GM12865 (cell line): Measurements from ENCODE around the gene GPR83.

Experiments
- DNase-seq: peaks from one replicate; pipeline ENCODE4 v3.0.0; 2010; ENCODE audit warnings: low read depth
- H3K4me3 ChIP-seq: 2 replicates; pipeline ENCODE4 v1.5.1; 2011; ENCODE audit warnings: mild to moderate bottlenecking, low read depth, low read length, control low read depth
- TF ChIP-seq, protein P1 (sequence below): IDR thresholded peaks from 2 replicates; pipeline ENCODE4 v1.5.1; 2011; ENCODE audit warnings: low read length, control low read depth, low read depth, inconsistent platforms; ENCODE audit not compliant: insufficient read depth; ENCODE audit errors: missing control alignments

The GPR83 gene

DNA sequence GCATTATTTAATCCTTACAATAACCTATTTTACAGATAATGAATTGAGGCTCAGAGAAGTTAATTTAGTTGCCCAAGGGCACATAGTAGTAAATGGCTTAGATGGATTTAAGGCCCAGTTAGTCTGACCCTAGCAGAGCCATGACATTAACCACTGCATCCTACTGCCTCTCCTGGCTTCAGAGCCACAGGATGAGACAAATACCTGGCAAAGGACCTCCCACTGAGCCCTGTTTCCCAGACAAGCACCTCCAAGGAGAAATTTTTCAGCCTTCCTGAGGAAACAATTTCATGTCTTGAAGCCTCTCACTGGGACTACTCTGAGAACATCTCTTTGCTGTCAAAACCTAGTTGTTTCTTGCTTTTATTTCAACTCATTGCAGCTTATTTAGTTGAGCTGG lies 68.4 kb downstream of the GPR83 start:
- no peak for DNase-seq
- no peak overlapping the region for H3K4me3 ChIP-seq
- TF ChIP-seq, protein P1, sequence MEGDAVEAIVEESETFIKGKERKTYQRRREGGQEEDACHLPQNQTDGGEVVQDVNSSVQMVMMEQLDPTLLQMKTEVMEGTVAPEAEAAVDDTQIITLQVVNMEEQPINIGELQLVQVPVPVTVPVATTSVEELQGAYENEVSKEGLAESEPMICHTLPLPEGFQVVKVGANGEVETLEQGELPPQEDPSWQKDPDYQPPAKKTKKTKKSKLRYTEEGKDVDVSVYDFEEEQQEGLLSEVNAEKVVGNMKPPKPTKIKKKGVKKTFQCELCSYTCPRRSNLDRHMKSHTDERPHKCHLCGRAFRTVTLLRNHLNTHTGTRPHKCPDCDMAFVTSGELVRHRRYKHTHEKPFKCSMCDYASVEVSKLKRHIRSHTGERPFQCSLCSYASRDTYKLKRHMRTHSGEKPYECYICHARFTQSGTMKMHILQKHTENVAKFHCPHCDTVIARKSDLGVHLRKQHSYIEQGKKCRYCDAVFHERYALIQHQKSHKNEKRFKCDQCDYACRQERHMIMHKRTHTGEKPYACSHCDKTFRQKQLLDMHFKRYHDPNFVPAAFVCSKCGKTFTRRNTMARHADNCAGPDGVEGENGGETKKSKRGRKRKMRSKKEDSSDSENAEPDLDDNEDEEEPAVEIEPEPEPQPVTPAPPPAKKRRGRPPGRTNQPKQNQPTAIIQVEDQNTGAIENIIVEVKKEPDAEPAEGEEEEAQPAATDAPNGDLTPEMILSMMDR = no peak

DNA sequence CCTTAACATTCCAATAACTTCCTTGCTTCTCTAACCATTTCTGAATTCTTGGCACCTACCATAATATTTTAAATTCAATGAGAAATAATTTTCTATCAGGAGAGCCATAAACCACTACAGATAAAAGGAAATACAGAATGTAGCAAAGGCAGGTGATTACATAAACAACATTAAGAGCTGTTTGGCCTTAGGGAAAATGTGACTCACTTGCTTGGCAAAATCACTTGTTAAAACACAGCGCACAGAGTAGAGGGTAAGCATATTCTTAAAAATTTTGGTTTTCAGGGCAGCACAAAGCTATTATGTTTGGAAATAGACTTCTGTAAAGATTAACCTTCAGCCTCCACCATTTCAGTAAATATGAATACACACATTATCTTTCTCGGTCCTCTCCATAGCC lies 70.4 kb downstream of the GPR83 start:
- TF ChIP-seq, protein P1 = no peak
- no peak overlapping the region for H3K4me3 ChIP-seq
- DNase-seq = no peak

DNA sequence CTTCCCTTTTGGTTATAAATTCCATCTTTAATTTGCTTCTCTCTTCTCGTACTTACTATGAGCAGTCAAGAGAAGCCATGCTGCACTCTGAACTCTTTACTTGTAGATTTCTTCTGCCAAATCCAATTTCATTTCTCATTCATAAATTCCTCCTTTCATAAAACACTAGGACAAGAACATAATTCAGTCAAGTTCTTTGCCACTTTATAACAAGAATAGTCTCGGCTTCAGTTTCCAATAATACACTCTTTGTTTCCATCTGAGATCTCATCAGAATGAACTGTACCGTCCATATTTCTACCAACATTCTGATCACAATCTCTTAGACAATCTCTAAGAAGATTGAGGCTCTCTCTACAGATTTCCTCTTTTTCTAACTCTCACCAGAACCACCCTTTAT lies 71.7 kb downstream of the GPR83 start:
- DNase-seq = no peak
- TF ChIP-seq, protein P1 = no peak

DNA sequence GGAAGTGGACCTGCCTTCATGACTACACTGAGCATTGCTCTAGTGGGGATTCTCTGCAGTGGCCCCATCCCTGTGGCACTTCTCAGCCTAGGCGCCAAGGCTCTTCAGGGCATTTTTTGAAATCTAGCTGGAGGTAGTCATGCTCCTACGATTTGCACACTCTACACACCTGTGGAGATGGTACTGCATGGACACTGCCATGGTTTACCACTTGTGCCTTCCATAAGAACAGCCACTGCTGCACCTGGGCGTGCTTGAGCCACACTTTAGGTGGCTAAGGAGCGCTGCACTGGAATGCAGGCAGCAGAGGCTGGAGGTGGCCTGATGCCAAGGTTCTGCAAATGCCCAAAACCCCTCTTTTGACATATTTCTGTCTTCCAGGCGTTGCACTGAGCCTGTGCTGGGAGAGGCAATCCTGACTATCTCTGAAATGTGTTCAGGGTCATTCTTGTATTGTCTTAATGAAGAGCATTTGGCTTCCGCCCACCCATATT lies 72.6 kb downstream of the GPR83 start:
- H3K4me3 ChIP-seq = no peak overlapping the region
- TF ChIP-seq, protein P1 = no peak
- DNase-seq = no peak

More for the DNA sequence above, 71.7 kb downstream of the GPR83 start:
- H3K4me3 ChIP-seq = no peak overlapping the region
